ENCODE results near the gene SIGLEC10.
A peak's percentile ranks its signal among the peaks of the same experiment; 100 is the strongest.

The SIGLEC10 gene

DNA sequence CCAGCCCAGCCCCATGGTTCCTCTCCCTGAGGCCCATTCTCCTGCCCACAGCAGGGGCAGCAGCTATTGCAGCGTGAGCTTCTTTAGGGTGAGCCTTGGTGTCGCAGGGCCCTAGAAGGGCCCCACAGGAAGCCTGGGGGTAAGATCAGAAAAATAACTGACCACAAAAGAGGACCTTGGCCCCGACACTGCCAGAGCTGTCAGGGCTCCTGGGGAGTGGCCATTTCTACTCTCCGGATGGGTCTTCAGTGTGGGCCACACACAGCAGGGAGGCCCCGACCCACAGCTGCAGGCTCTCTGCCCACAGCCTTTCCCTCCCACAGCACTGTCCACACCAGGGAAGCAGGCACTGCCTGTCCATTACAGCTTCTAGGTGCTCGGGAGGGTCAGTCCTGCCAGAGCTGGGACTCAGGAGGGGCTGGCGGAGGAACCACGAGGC lies 44.3 kb upstream of the SIGLEC10 start:
- no peak overlapping the region for H3K9ac ChIP-seq (ENCODE audit: low read length)
- no peak for DNase-seq
- H3K4me1 ChIP-seq (ENCODE audit: control insufficient read depth, low read depth, low read length): no peaks in the 10 kb centered on the region
- H3K23ac ChIP-seq (ENCODE audit: low read length): no peak overlapping the region
- no peaks in the 10 kb centered on the region for H3K27me3 ChIP-seq (ENCODE audit: insufficient read depth, low read length, poor library complexity)
- no peak overlapping the region for H3K4me2 ChIP-seq (ENCODE audit: low read length)
- no peak overlapping the region for H3K27ac ChIP-seq (ENCODE audit: low read depth, low read length)
- H2BK15ac ChIP-seq (replicated peaks; ENCODE audit: low read depth): no peak overlapping the region
- no CpG with 5 or more reads among the region's 8 CpGs for WGBS (ENCODE audit: extremely low coverage, insufficient coverage, low lambda C conversion rate)
- no peak overlapping the region for H2BK5ac ChIP-seq (ENCODE audit: low read length)
- H3K79me2 ChIP-seq (ENCODE audit: control insufficient read depth, insufficient read depth, low read length): no peaks in the 10 kb centered on the region
- no peak overlapping the region for H3K4ac ChIP-seq (ENCODE audit: low read depth, low read length)
- H3K79me1 ChIP-seq (ENCODE audit: low read length): no peaks in the 10 kb centered on the region
- no peak overlapping the region for H2AK5ac ChIP-seq (ENCODE audit: low read length)
- H4K5ac ChIP-seq (ENCODE audit: low read length): no peak overlapping the region
- H3K18ac ChIP-seq (ENCODE audit: low read length): no peak overlapping the region
- no peaks in the 10 kb centered on the region for H3K36me3 ChIP-seq (ENCODE audit: control insufficient read depth, insufficient read depth, low read length)
- no peak overlapping the region for H2BK120ac ChIP-seq (ENCODE audit: low read depth, low read length)
- no peak overlapping the region for H3K4me3 ChIP-seq (ENCODE audit: low read length)
- no peak overlapping the region for H3K56ac ChIP-seq (ENCODE audit: low read length)
- no peak overlapping the region for H4K8ac ChIP-seq (ENCODE audit: low read depth, low read length)

DNA sequence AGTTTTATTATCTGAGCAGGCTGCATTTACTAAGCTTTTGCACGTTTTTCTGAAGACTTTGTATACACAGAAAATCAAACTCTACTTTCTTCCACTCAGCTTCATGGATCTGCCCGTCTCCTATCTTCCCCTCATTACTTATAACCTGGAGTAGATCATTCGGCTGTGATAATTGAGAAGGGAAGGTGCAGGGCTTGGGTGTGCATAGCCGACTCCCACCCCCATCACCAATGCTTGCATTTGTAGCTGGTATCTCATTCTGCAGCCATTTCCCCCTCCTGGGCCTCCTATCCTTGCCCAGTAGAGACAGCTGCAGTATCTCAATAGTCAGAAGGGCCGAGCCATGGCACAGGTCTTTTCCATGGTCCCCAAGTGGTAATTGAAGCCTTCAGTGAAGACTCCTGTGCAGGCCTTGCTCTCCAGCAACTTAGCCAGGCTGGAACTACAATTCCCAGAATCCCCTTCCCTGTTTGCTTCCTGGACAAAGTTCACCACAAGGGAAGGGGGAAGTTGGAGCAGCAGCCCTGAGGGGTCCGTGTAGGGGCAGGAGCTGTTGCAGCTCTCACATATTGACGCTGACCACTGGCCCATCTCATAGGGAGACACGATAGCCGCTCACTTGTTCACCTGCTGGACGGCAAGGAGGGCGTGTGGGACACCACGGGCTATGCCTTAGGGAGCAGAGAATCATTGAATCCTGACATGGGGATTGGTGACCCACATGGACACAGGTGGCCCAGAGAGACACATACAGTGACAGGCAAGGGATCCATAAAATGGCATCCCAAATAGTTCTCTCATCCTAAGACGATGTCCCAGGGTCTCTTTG lies 42.9 kb upstream of the SIGLEC10 start:
- no peak overlapping the region for H3K4me3 ChIP-seq (ENCODE audit: low read length)
- peak; percentile 56 for DNase-seq

DNA sequence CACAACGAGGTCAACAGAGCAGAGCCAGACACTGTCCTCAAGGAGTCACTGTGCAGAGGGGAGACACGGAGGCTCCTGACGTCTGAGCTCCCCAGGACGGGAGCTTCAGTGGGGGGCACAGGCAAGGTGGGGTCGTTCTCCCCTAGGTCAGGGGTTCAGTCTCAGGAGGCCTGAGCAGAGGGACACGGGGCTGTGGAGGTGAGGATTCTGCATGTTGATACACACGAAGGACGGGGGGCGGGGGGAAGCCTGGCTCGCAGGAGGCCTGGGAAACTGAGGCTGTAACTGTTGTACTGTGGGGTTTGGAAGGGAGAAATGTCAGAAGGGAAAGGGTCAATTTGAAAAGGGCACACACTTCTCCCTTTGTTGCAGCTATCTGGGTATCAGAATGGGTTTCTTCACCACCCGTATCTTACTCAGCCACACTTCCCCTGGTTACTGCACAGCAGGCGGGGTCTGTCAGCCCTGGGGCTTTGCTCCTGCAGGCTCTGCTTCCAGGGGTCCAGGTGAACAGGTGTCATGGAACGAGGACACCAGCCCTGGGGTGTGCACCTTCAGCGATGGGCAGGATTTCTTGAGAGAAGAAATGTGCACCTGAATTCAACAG lies 41.6 kb upstream of the SIGLEC10 start:
- Histone ChIP-seq H3K23ac (ENCODE audit: low read length) (no peak overlapping the region), H3K36me3 (ENCODE audit: control insufficient read depth, insufficient read depth, low read length) (no peaks in the 10 kb centered on the region), H4K8ac (ENCODE audit: low read depth, low read length) (no peak overlapping the region), H3K27me3 (ENCODE audit: insufficient read depth, low read length, poor library complexity) (no peaks in the 10 kb centered on the region), H3K56ac (ENCODE audit: low read length) (no peak overlapping the region), H4K5ac (ENCODE audit: low read length) (no peak overlapping the region), H2BK15ac (replicated peaks; ENCODE audit: low read depth) (no peak overlapping the region), H2AK5ac (ENCODE audit: low read length) (no peak overlapping the region), H3K4me2 (ENCODE audit: low read length) (no peak overlapping the region), H3K4me1 (ENCODE audit: control insufficient read depth, low read depth, low read length) (no peaks in the 10 kb centered on the region), H3K18ac (ENCODE audit: low read length) (no peak overlapping the region), H3K4me3 (ENCODE audit: low read length) (no peak overlapping the region), H2BK120ac (ENCODE audit: low read depth, low read length) (no peak overlapping the region), H3K9ac (ENCODE audit: low read length) (no peak overlapping the region), H3K27ac (ENCODE audit: low read depth, low read length) (no peak overlapping the region), H2BK5ac (ENCODE audit: low read length) (no peak overlapping the region), H3K4ac (ENCODE audit: low read depth, low read length) (no peak overlapping the region), H3K79me1 (ENCODE audit: low read length) (no peaks in the 10 kb centered on the region), H3K79me2 (ENCODE audit: control insufficient read depth, insufficient read depth, low read length) (no peaks in the 10 kb centered on the region)
- no CpG with 5 or more reads among the region's 14 CpGs for WGBS (ENCODE audit: extremely low coverage, insufficient coverage, low lambda C conversion rate)
- DNase-seq: no peak

More for the DNA sequence above, 42.9 kb upstream of the SIGLEC10 start:
- Histone ChIP-seq H3K18ac (ENCODE audit: low read length) (no peak overlapping the region), H4K5ac (ENCODE audit: low read length) (no peak overlapping the region), H3K27ac (ENCODE audit: low read depth, low read length) (no peak overlapping the region), H4K8ac (ENCODE audit: low read depth, low read length) (no peak overlapping the region), H3K79me1 (ENCODE audit: low read length) (no peaks in the 10 kb centered on the region), H3K9ac (ENCODE audit: low read length) (no peak overlapping the region), H2BK5ac (ENCODE audit: low read length) (no peak overlapping the region), H3K56ac (ENCODE audit: low read length) (peak overlapping the region; percentile 35), H3K4me1 (ENCODE audit: control insufficient read depth, low read depth, low read length) (no peaks in the 10 kb centered on the region), H3K27me3 (ENCODE audit: insufficient read depth, low read length, poor library complexity) (no peaks in the 10 kb centered on the region), H3K4ac (ENCODE audit: low read depth, low read length) (no peak overlapping the region), H2AK5ac (ENCODE audit: low read length) (no peak overlapping the region), H2BK120ac (ENCODE audit: low read depth, low read length) (no peak overlapping the region), H2BK15ac (replicated peaks; ENCODE audit: low read depth) (no peak overlapping the region), H3K79me2 (ENCODE audit: control insufficient read depth, insufficient read depth, low read length) (no peaks in the 10 kb centered on the region), H3K36me3 (ENCODE audit: control insufficient read depth, insufficient read depth, low read length) (no peaks in the 10 kb centered on the region), H3K4me2 (ENCODE audit: low read length) (no peak overlapping the region), H3K23ac (ENCODE audit: low read length) (no peak overlapping the region)
- no CpG with 5 or more reads among the region's 13 CpGs for WGBS (ENCODE audit: extremely low coverage, insufficient coverage, low lambda C conversion rate)

DNA sequence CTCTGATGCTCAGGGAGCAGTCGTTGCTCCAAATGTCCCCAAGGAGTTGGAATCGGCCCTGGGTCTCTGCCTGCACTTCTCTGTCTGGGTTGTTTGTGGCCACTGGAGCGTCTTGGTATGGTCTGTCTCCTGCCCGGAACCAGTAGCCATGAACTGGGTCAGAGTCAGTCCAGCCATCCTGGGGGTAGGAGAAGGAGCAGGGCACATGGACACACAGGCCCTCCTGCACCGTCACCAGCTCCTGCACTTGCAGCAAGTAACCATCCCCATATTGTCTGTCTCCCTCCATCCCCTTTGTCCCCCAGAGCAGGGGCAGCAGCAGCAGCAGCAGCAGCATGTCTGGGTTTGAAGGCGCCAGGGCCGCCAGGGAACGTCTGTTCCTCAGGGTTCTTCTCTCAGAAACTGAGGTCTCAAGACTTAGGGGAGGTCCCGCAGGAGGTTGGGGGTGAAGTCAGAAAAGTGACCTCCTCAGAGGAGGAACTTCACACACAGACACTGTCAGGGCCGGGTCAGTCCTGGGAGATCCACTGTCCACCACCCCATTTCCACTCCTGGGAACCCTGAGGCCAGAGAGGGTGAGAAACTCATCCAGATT lies 40.7 kb upstream of the SIGLEC10 start, which contains the start of gene SIGLEC8:
Gene SIGLEC8, minus strand, starts transcription at position 404 of the 595 bp plus-strand sequence. Its CDS starts 67 bp downstream, at position 337.
- no CpG with 5 or more reads among the region's 10 CpGs for WGBS (ENCODE audit: extremely low coverage, insufficient coverage, low lambda C conversion rate)

DNA sequence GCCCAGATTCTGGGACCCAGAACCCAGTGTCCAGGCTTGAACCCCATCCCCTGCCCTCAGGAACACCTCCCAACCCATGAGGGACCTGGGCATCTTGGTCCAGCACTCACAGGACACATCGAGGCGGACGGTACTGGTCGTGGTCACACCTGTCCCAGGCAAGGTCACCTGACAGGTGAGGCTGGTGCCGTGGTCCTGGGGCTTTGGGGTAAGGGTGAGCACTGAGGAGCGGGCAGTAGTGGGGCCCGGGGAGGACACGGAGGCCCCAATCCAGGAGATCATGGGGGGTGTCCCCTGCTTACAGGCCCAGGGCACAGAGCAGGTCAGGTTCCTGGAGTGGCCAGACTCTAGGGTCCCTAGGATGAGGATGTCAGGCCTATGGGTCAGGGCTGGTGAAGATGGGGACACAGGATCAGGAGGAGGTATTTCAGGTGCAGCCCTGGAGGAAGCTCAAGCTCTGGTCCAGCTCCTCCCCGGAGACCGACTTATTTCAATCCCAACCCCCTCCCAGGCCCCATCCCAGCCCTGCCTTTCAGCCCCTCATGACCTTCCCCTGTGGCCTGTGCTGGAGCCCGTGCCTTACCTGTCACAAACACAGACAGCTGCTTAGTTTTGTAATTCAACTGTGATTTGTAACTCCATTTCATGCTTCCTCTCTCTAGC lies 40.0 kb upstream of the SIGLEC10 start:
- Histone ChIP-seq H3K23ac (ENCODE audit: low read length) (no peak overlapping the region), H3K79me1 (ENCODE audit: low read length) (no peaks in the 10 kb centered on the region), H3K27me3 (ENCODE audit: insufficient read depth, low read length, poor library complexity) (no peaks in the 10 kb centered on the region), H2AK5ac (ENCODE audit: low read length) (no peak overlapping the region), H3K4me2 (ENCODE audit: low read length) (no peak overlapping the region), H3K9ac (ENCODE audit: low read length) (no peak overlapping the region), H2BK120ac (ENCODE audit: low read depth, low read length) (no peak overlapping the region), H2BK15ac (replicated peaks; ENCODE audit: low read depth) (no peak overlapping the region), H4K8ac (ENCODE audit: low read depth, low read length) (no peak overlapping the region), H3K27ac (ENCODE audit: low read depth, low read length) (no peak overlapping the region), H3K4ac (ENCODE audit: low read depth, low read length) (no peak overlapping the region), H3K56ac (ENCODE audit: low read length) (no peak overlapping the region), H2BK5ac (ENCODE audit: low read length) (no peak overlapping the region), H3K79me2 (ENCODE audit: control insufficient read depth, insufficient read depth, low read length) (no peaks in the 10 kb centered on the region), H3K4me1 (ENCODE audit: control insufficient read depth, low read depth, low read length) (no peaks in the 10 kb centered on the region), H3K18ac (ENCODE audit: low read length) (no peak overlapping the region), H3K36me3 (ENCODE audit: control insufficient read depth, insufficient read depth, low read length) (no peaks in the 10 kb centered on the region), H3K4me3 (ENCODE audit: low read length) (no peak overlapping the region), H4K5ac (ENCODE audit: low read length) (no peak overlapping the region)
- no CpG with 5 or more reads among the region's 11 CpGs for WGBS (ENCODE audit: extremely low coverage, insufficient coverage, low lambda C conversion rate)
- DNase-seq: no peak

More for the DNA sequence above, 40.7 kb upstream of the SIGLEC10 start, which contains the start of gene SIGLEC8:
- DNase-seq: no peak
- Histone ChIP-seq H2BK15ac (replicated peaks; ENCODE audit: low read depth) (no peak within 1 kb of the TSS), H4K8ac (ENCODE audit: low read depth, low read length) (no peak within 1 kb of the TSS), H3K4me2 (ENCODE audit: low read length) (no peak within 1 kb of the TSS), H3K79me2 (ENCODE audit: control insufficient read depth, insufficient read depth, low read length) (no peaks in the 10 kb centered on the region), H3K23ac (ENCODE audit: low read length) (no peak within 1 kb of the TSS), H3K18ac (ENCODE audit: low read length) (no peak within 1 kb of the TSS), H3K79me1 (ENCODE audit: low read length) (no peaks in the 10 kb centered on the region), H3K27ac (ENCODE audit: low read depth, low read length) (no peak within 1 kb of the TSS), H3K4me1 (ENCODE audit: control insufficient read depth, low read depth, low read length) (no peaks in the 10 kb centered on the region), H3K56ac (ENCODE audit: low read length) (no peak within 1 kb of the TSS), H3K4ac (ENCODE audit: low read depth, low read length) (no peak within 1 kb of the TSS), H2AK5ac (ENCODE audit: low read length) (no peak within 1 kb of the TSS), H3K9ac (ENCODE audit: low read length) (no peak within 1 kb of the TSS), H3K27me3 (ENCODE audit: insufficient read depth, low read length, poor library complexity) (no peaks in the 10 kb centered on the region), H2BK5ac (ENCODE audit: low read length) (no peak within 1 kb of the TSS), H3K4me3 (ENCODE audit: low read length) (no peak within 1 kb of the TSS), H3K36me3 (ENCODE audit: control insufficient read depth, insufficient read depth, low read length) (no peaks in the 10 kb centered on the region), H4K5ac (ENCODE audit: low read length) (no peak within 1 kb of the TSS), H2BK120ac (ENCODE audit: low read depth, low read length) (no peak within 1 kb of the TSS)
